Astrocyte of the cerebellum (primary cell): ENCODE measurements around the gene CARHSP1.

Experiments
- DNase-seq: peaks from one replicate; pipeline ENCODE4 v3.0.0-alpha.2; 2011; ENCODE audit warnings: low read depth
- H3K4me3 ChIP-seq: 2 replicates; pipeline ENCODE4 v1.5.1; 2011; ENCODE audit warnings: mild to moderate bottlenecking, low read depth, low read length, moderate library complexity
- CTCF ChIP-seq: IDR thresholded peaks from 2 replicates; pipeline ENCODE4 v1.5.1; 2012; ENCODE audit warnings: low read length, low read depth, moderate library complexity, mild to moderate bottlenecking; ENCODE audit errors: missing control alignments
- in situ Hi-C: cut with HindIII; loops from 2 replicates; pipeline ENCODE4 v1.10.0; 2017; ENCODE audit warnings: low sequenced_read_pairs

Gene CARHSP1

GRCh38 chr16:8887952-8888560 lies 19.2 kb upstream of the CARHSP1 start:
- no peak for TF ChIP-seq CTCF
- in situ Hi-C loops: no loop called here
- no peak for DNase-seq
- no peak overlapping the region for H3K4me3 ChIP-seq

- no peak for TF ChIP-seq CTCF
- H3K4me3 ChIP-seq: no peak overlapping the region
- in situ Hi-C loops: no loop called here
- DNase-seq: no peak
These were observed 18.6 kb upstream of the CARHSP1 start for GRCh38 chr16:8887431-8887765.

GRCh38 chr16:8886593-8887430 lies 18.0 kb upstream of the CARHSP1 start:
- H3K4me3 ChIP-seq: no peak overlapping the region
- no peak for DNase-seq
- in situ Hi-C loops: no loop called here
- TF ChIP-seq CTCF: no peak

GRCh38 chr16:8885674-8886592 lies 17.1 kb upstream of the CARHSP1 start:
- no peak for DNase-seq
- no peak for TF ChIP-seq CTCF
- in situ Hi-C loops: no loop called here
- H3K4me3 ChIP-seq: no peak overlapping the region

GRCh38 chr16:8882725-8883377 lies 14.0 kb upstream of the CARHSP1 start:
- no peak overlapping the region for H3K4me3 ChIP-seq
- TF ChIP-seq CTCF: no peak
- in situ Hi-C loops: no loop called here
- no peak for DNase-seq

- H3K4me3 ChIP-seq: no peak within 1 kb of the TSS
- DNase-seq: no peak
- in situ Hi-C loops: no loop called here
These were observed 13.3 kb upstream of the CARHSP1 start, which contains the start of gene LITAFD for GRCh38 chr16:8882041-8882617. LITAFD (plus strand) TSS chr16:8882351; CDS start chr16:8884356, 2,005 bp downstream.

More at GRCh38 chr16:8882041-8882617, 13.3 kb upstream of the CARHSP1 start, which contains the start of gene LITAFD:
- no peak for TF ChIP-seq CTCF
